Heart left ventricle (tissue), 16 donors: ENCODE measurements around the gene SSU72. TPM values are rescaled to one million over a fixed set of nuclear protein-coding genes. Genes with fewer than 3 reads are reported as not detected.
"Not testable (repeated sequence)": the region's sequence is repeated elsewhere in the genome, so short reads cannot be mapped to it uniquely, and the experiment has no call there.

Experiments
- ATAC-seq, 4 donors: fragments of 200-7000 bp; cut with Tn5 transposase; one replicate each; pipeline ENCODE4 v1.9.1; 2020 to 2022; ENCODE audit warnings: moderate library complexity in 4 of 4, mild to moderate bottlenecking in 3 of 4, moderate number of reproducible peaks in 1 of 4
- DNase-seq, 5 donors: peaks; one replicate each; pipeline ENCODE4 v3.0.0-alpha.2; 2020
- H3K27ac ChIP-seq, 12 donors: fragments of 200-600 bp; sonication (generic) in 4 of 12; one replicate each; pipeline versions ENCODE4 v1.5.0 to v1.8.0; 2016 to 2022; ENCODE audit warnings: mild to moderate bottlenecking in 2 of 12
- H3K27me3 ChIP-seq, 9 donors: fragments of 200-600 bp; sonication (generic) in 2 of 9; one replicate each; pipeline versions ENCODE4 v1.5.1 to v1.8.0; 2016 to 2022; ENCODE audit warnings: mild to moderate bottlenecking in 3 of 9
- H3K36me3 ChIP-seq, 9 donors: fragments of 200-600 bp; sonication (generic) in 2 of 9; one replicate each; pipeline versions ENCODE4 v1.5.0 to v1.8.0; 2018 to 2022; ENCODE audit warnings: mild to moderate bottlenecking in 2 of 9
- H3K4me1 ChIP-seq, 12 donors: fragments of 200-600 bp; sonication (generic) in 4 of 12; one replicate each; pipeline versions ENCODE4 v1.5.0 to v1.8.0; 2016 to 2022; ENCODE audit warnings: mild to moderate bottlenecking in 3 of 12
- H3K4me3 ChIP-seq, 12 donors: fragments of 200-600 bp; sonication (generic) in 4 of 12; one replicate each; pipeline versions ENCODE4 v1.5.0 to v1.8.0; 2017 to 2022; ENCODE audit warnings: mild to moderate bottlenecking in 9 of 12, moderate library complexity in 4 of 12
- H3K9me3 ChIP-seq, 12 donors: fragments of 200-600 bp; sonication (generic) in 4 of 12; one replicate each; pipeline versions ENCODE4 v1.5.0 to v1.8.0; 2016 to 2022; ENCODE audit warnings: mild to moderate bottlenecking in 1 of 12
- POLR2A ChIP-seq, 2 donors: fragments of 450-650 bp; IDR thresholded peaks; one replicate each; pipeline ENCODE4 v1.6.1; 2017; ENCODE audit warnings: antibody characterized with exemption in 2 of 2, mild to moderate bottlenecking in 2 of 2, moderate library complexity in 2 of 2
- WGBS, 4 donors: extraction: QIAGEN DNeasy Blood & Tissue Kit in 2 of 4; methylation state at CpG; one replicate each; pipeline versions ENCODE4 v1.1.5 to v1.1.7; 2013 to 2018; 5-methylcytosine and 5-hydroxymethylcytosine counted together
- intact Hi-C, 10 donors: fragments of 100-400 bp; cut with DNase I; formaldehyde crosslinking; loops; one replicate each; pipeline versions ENCODE4 v1.11.1 to v1.14.2; 2022
- polyA plus RNA-seq, 2 donors: library from polyadenylated mRNA; stranded (reverse); fragments of 200-250 nt; gene quantifications; one replicate each; pipeline ENCODE4 v1.2.3, GENCODE V29; 2013
- total RNA-seq, 9 donors: library from RNA; depleted of rRNA in 2 of 9; stranded (reverse); fragments of >200 nt in 2 of 9; fragmentation: NEBNext Ultra II Directional in 3 of 9; extraction: Animal tissue kit (Norgen Biotek cat#: 25700) in 3 of 9; gene quantifications; one replicate each; pipeline versions ENCODE4 v1.1.0 to v1.2.4, GENCODE V29; 2016 to 2023
- TF ChIP-seq, protein P1 (sequence below), 12 donors: fragments of 200-600 bp; sonication (generic) in 4 of 12; IDR thresholded peaks; one replicate each; pipeline versions ENCODE4 v1.5.0 to v1.8.0; 2018 to 2022; ENCODE audit warnings: antibody characterized with exemption in 12 of 12, mild to moderate bottlenecking in 5 of 12
- donor health status: ischemic (EF 13 %, LVEDD 7.1; RV severe dilation, severe dysfunction).
- donor health status: healthy with polysubstance abuse.
- donor health status: DM: no; HTN: yes; CAD: no.
- donor health status: DM: no; HTN: no; CAD: no.
- donor health status: ischemic (EF 25% LVEDD 6.9; RV normal size, moderate dysfunction).
- donor health status: ischemic (EF 25% LVEDD 5.7; RV mildly dilated, moderate dysfunction).
- donor health status: healthy.
- donor health status: DM: yes; HTN: yes; CAD: no.
- donor health status: ischemic (EF 35%, LVEDD 5.7; RV mildly dilated, moderate dysfunction).
- donor health status: nonischemic (EF 11% LVEDD 7.7; RV severe dilation, severe dysfunction).
- donor health status: DM: yes; HTN: yes; CAD: no.
- donor health status: PGD.
- donor health status: ischemic (EF 29% LVEDD 5.4; RV normal size, mild dysfunction).
- donor health status: nonischemic (EF 23%, LVEDD 6.1; RV moderate dilation, normal function).

The SSU72 gene
- total and polyA plus RNA-seq, 11 donors = 76.3 to 160 (median 111) TPM

DNA sequence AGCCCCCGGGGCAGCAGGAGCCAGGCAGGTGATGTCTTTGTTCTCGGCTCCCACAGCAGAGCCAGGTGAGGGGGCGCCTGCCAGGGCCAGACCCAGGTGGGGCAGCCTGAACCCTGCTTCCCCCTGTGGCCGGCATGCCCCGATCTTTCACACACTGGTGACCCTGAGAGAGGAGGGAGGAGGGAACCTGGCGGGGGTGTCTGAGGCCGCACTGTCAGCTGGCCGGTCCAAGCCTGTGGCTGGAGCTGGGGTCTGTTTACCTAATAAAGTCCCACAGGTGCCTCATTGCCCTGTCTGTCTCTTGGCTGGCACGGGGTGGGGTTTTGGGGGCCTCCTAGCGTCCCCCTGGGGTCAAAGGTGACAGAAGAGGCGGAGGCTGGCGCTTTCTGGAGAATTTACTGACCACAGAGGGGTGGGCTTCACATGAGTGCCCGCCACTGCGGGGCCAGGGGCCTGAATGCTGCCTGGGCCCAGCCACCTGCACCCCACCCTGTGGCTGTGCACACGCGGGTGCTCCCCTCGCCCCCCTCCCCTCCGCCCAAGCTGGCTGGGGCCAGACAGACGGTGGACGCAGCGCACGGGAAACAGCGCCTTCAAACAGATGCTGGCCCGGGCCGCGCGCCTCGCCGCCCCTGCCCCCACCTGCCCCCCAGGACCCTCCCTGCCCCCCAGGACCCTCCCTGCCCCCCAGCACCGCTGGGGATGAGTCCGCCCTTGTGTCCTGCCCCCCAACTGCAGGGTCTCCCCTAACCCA lies 40.1 kb downstream of the SSU72 start:
- peaks cover 0 to 14% (median 3%) of the 10 kb centered on the region in 9 donors for H3K36me3 ChIP-seq
- H3K9me3 ChIP-seq = peaks cover 0 to 17% (median 5%) of the 10 kb centered on the region in 12 donors
- DNase-seq = no peak
- TF ChIP-seq POLR2A (IDR thresholded peaks at IDR 0.05) = no peak
- TF ChIP-seq, protein P1, sequence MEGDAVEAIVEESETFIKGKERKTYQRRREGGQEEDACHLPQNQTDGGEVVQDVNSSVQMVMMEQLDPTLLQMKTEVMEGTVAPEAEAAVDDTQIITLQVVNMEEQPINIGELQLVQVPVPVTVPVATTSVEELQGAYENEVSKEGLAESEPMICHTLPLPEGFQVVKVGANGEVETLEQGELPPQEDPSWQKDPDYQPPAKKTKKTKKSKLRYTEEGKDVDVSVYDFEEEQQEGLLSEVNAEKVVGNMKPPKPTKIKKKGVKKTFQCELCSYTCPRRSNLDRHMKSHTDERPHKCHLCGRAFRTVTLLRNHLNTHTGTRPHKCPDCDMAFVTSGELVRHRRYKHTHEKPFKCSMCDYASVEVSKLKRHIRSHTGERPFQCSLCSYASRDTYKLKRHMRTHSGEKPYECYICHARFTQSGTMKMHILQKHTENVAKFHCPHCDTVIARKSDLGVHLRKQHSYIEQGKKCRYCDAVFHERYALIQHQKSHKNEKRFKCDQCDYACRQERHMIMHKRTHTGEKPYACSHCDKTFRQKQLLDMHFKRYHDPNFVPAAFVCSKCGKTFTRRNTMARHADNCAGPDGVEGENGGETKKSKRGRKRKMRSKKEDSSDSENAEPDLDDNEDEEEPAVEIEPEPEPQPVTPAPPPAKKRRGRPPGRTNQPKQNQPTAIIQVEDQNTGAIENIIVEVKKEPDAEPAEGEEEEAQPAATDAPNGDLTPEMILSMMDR (IDR thresholded peaks at IDR 0.05) = no peak
- H3K4me3 ChIP-seq = no peak overlapping the region
- intact Hi-C loops = no loop called here
- H3K4me1 ChIP-seq = peaks cover 0 to 18% (median 9%) of the 10 kb centered on the region in 12 donors
- H3K27ac ChIP-seq = no peak overlapping the region
- H3K27me3 ChIP-seq = no peaks in the 10 kb centered on the region
- 75 to 92% (median 90%) methylated on average over 4 to 31 of the region's 31 CpGs for WGBS, 4 donors
- ATAC-seq = no peak

DNA sequence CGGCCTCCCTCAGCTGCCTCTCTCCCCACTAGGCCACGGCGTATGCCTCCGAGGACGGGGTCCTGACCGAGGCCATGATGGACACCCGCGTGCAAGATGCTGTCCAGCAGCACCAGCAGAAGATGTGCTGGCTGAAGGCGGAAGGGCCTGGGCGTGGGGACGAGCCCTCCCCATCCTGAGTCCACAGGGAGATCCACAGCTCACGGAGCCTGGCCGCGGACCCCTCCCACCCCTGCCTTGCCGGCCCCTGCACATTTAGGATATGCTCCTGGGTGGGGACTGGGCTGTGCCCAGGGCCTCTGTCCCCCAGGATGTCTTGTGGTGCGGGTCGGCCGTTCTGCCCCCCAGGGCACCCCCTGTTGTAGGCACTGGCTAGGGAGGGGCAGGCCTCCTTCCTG lies 40.8 kb downstream of the SSU72 start:
- WGBS, 4 donors = 70 to 76% methylated on average over 17 to 18 of the region's 18 CpGs; no CpG with 5 or more reads in 2 of the 4 donors
- DNase-seq, H3K4me3 ChIP-seq, H3K27me3 ChIP-seq, intact Hi-C loops: not testable (repeated sequence)
- ATAC-seq = peak in 1 of 4 donors; percentile 2
- Histone ChIP-seq H3K4me1 (peaks cover 0 to 11% (median 2%) of the 10 kb centered on the region in 12 donors), H3K27ac (peak overlapping the region in 4 of 12 donors; percentile 14 to 76 (median 44)), H3K9me3 (peaks cover 0 to 17% (median 5%) of the 10 kb centered on the region in 12 donors), H3K36me3 (peaks cover 0 to 19% (median 6%) of the 10 kb centered on the region in 9 donors)

DNA sequence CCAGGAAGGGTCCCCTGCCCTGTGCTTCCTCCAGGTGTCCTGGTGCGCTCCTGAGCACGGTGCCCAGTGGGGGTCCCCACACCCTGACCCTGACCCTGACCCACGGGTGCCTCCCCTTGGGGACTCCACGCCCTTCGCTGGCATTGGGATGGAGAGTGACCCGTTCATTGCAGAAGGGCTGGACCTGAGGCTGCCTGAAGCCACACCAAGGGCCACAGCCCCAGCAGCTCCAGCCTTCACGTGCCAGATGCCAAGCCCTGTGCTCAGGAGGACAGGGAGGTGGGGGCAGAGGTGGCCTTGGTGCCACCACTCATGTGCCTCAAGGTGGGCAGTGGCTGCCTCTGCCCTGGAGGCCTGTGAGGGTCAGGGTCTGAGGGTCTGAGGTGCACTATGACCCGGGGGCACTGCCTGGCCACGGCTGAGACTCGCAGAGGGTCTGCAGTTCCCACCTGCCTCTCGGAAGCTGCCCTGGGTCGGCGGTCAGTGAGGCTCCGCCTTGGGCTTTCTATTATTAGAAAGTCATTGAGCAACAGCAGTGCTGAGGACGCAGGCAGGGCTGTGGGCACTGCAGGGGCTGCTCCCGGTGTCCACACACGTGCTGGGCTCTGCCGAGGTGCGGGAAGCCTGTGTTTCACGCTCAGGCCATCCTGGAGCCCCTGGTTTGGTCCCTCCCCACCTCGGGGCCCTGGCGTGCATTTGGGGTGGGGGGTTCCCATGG lies 41.3 kb downstream of the SSU72 start:
- ATAC-seq = peak; percentile 64 to 79 (median 72)
- peaks cover 0 to 25% (median 10%) of the 10 kb centered on the region in 9 donors for H3K36me3 ChIP-seq
- intact Hi-C loops, H3K27me3 ChIP-seq, DNase-seq, H3K4me3 ChIP-seq, H3K4me1 ChIP-seq: not testable (repeated sequence)
- peaks cover 0 to 17% (median 5%) of the 10 kb centered on the region in 12 donors for H3K9me3 ChIP-seq
- H3K27ac ChIP-seq = peak overlapping the region in 8 of 12 donors; percentile 24 to 76 (median 46)
- 51 to 69% (median 61%) methylated on average over 11 to 20 of the region's 22 CpGs for WGBS, 4 donors

DNA sequence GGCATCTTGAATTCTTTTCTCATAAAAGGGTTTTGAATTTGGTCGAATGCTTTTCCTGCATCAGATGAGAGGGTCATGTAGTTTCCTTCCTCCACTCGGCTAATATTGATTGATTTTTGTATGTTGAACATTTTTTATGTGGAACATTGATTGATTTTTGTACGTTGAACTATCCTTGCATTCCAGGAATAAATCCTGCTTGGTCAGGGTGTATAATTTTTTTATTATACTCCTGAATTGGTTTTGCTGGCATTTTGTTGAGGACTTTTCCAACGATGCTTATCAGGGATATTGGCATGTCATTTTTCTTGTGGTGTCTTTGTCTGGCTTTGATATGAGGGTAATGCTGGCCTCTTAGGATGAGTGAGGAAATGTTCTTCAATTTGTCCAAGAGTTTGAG lies 42.7 kb downstream of the SSU72 start:
- no peak overlapping the region for H3K27ac ChIP-seq
- no peak for ATAC-seq
- H3K36me3 ChIP-seq = peaks cover 0 to 36% (median 18%) of the 10 kb centered on the region in 9 donors
- DNase-seq = no peak
- TF ChIP-seq, protein P1 (IDR thresholded peaks at IDR 0.05) = no peak
- no peak for TF ChIP-seq POLR2A (IDR thresholded peaks at IDR 0.05)
- intact Hi-C loops = no loop called here
- 89 to 97% (median 94%) methylated on average over 4 of the region's 4 CpGs for WGBS, 4 donors
- H3K4me1 ChIP-seq = peaks cover 0 to 7% (median 0%) of the 10 kb centered on the region in 12 donors
- no peak overlapping the region for H3K4me3 ChIP-seq
- H3K9me3 ChIP-seq = peaks cover 0 to 17% (median 5%) of the 10 kb centered on the region in 12 donors
- H3K27me3 ChIP-seq = no peaks in the 10 kb centered on the region

DNA sequence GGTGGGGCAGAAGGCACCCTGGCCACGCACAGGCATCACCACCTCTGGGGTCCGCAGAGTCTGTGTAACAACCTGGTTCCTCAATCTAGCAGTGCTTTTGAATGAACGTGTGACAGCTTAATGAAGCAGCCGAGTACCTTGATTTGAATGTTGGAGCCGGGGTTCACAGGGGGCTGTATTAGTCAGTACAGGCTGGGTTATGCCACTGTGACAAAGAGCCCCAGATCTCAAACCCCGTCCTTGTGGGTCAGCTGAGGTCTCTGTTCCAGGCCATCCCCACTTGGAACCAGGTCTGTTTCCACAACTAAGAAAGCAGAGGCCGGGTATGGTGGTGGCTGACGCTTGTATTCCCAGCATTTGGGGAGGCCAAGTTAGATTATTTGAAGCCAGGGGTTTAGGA lies 44.7 kb downstream of the SSU72 start:
- 95 to 100% (median 98%) methylated on average over 7 to 8 of the region's 8 CpGs for WGBS, 4 donors
- H3K27me3 ChIP-seq = no peaks in the 10 kb centered on the region
- H3K4me3 ChIP-seq = no peak overlapping the region
- peaks cover 0 to 17% (median 5%) of the 10 kb centered on the region in 12 donors for H3K9me3 ChIP-seq
- H3K27ac ChIP-seq = no peak overlapping the region
- TF ChIP-seq POLR2A (IDR thresholded peaks at IDR 0.05) = no peak
- TF ChIP-seq, protein P1 (IDR thresholded peaks at IDR 0.05) = no peak
- peaks cover 0 to 7% (median 0%) of the 10 kb centered on the region in 12 donors for H3K4me1 ChIP-seq
- no peak for ATAC-seq
- intact Hi-C loops = no loop called here
- peaks cover 0 to 43% (median 24%) of the 10 kb centered on the region in 9 donors for H3K36me3 ChIP-seq
- DNase-seq = no peak
